Prostate gland (tissue), 2 donors: ENCODE data around the gene SHD. TPM values are rescaled to one million over a fixed set of nuclear protein-coding genes. Genes with fewer than 3 reads are reported as not detected.

Experiments used
- DNase-seq: peaks from one replicate; pipeline ENCODE4 v3.0.0-alpha.2; 2019; ENCODE audit warnings: low spot score
- H3K27ac ChIP-seq, 2 donors: fragments of 200-600 bp; sonication (generic); 2 replicates each; pipeline ENCODE4 v1.5.1; 2017 to 2019
- H3K27me3 ChIP-seq: fragments of 200-600 bp; sonication (generic); replicated peaks from 2 replicates; pipeline ENCODE4 v1.5.1; 2019; ENCODE audit not compliant: insufficient read depth
- H3K36me3 ChIP-seq, 2 donors: fragments of 200-600 bp; sonication (generic); 1 replicate in 1 of 2; 2 replicates in 1 of 2; pipeline versions ENCODE4 v1.5.1 to v1.8.1; 2017 to 2019
- H3K4me1 ChIP-seq: fragments of 200-600 bp; sonication (generic); replicated peaks from 2 replicates; pipeline ENCODE4 v1.5.1; 2019
- H3K4me3 ChIP-seq, 2 donors: fragments of 200-600 bp; sonication (generic); 2 replicates each; pipeline ENCODE4 v1.5.1; 2017 to 2019
- H3K9me3 ChIP-seq: fragments of 200-600 bp; sonication (generic); 2 replicates; pipeline ENCODE4 v1.5.1; 2017
- POLR2A ChIP-seq: fragments of 450-650 bp; IDR thresholded peaks from one replicate; pipeline ENCODE4 v1.6.1; 2016; ENCODE audit warnings: antibody characterized with exemption, mild to moderate bottlenecking
- POLR2AphosphoS5 ChIP-seq: sonication (generic); formaldehyde crosslinking; IDR thresholded peaks from one replicate; pipeline ENCODE4 v1.6.1; 2017; ENCODE audit warnings: antibody characterized with exemption
- WGBS: methylation state at CpG from one replicate; pipeline ENCODE4 v1.1.5; 2018; 5-methylcytosine and 5-hydroxymethylcytosine counted together
- intact Hi-C: fragments of 100-400 bp; cut with DNase I; formaldehyde crosslinking; loops from one replicate; pipeline ENCODE4 v1.14.2; 2022
- total RNA-seq, 2 donors: library from RNA; depleted of rRNA; stranded (reverse); fragments of >200 nt; gene quantifications; one replicate each; pipeline ENCODE4 v1.1.0, GENCODE V29; 2016
- TF ChIP-seq, protein P1 (sequence below), 4 experiments: fragments of 200-600 bp in 2 of 4; fragments of 450-650 bp in 2 of 4; sonication (generic) in 2 of 4; IDR thresholded peaks; 1 replicate in 3 of 4; 2 replicates in 1 of 4; pipeline ENCODE4 v1.5.1; 2016 to 2019; ENCODE audit warnings: antibody characterized with exemption in 4 of 4, mild to moderate bottlenecking in 2 of 4, moderate library complexity in 2 of 4

The SHD gene
- total RNA-seq, 2 donors from 2014 or later, result 0.62 to 18.0 TPM

- Histone ChIP-seq H3K27ac (no peak overlapping the region), H3K4me3 (no peak overlapping the region), H3K9me3 (no peaks in the 10 kb centered on the region), H3K27me3 (no peaks in the 10 kb centered on the region), H3K36me3 (no peaks in the 10 kb centered on the region), H3K4me1 (no peaks in the 10 kb centered on the region)
- no peak for TF ChIP-seq POLR2AphosphoS5
- TF ChIP-seq, protein P1, sequence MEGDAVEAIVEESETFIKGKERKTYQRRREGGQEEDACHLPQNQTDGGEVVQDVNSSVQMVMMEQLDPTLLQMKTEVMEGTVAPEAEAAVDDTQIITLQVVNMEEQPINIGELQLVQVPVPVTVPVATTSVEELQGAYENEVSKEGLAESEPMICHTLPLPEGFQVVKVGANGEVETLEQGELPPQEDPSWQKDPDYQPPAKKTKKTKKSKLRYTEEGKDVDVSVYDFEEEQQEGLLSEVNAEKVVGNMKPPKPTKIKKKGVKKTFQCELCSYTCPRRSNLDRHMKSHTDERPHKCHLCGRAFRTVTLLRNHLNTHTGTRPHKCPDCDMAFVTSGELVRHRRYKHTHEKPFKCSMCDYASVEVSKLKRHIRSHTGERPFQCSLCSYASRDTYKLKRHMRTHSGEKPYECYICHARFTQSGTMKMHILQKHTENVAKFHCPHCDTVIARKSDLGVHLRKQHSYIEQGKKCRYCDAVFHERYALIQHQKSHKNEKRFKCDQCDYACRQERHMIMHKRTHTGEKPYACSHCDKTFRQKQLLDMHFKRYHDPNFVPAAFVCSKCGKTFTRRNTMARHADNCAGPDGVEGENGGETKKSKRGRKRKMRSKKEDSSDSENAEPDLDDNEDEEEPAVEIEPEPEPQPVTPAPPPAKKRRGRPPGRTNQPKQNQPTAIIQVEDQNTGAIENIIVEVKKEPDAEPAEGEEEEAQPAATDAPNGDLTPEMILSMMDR (IDR thresholded peaks at IDR 0.05), result no peak
- no peak for TF ChIP-seq POLR2A
- intact Hi-C loops, result no loop called here
- DNase-seq, result no peak
- WGBS, result 92% methylated on average over 7 of the region's 7 CpGs
Observed at GRCh38 chr19:4318460-4318859, 39.4 kb downstream of the SHD start.

DNA sequence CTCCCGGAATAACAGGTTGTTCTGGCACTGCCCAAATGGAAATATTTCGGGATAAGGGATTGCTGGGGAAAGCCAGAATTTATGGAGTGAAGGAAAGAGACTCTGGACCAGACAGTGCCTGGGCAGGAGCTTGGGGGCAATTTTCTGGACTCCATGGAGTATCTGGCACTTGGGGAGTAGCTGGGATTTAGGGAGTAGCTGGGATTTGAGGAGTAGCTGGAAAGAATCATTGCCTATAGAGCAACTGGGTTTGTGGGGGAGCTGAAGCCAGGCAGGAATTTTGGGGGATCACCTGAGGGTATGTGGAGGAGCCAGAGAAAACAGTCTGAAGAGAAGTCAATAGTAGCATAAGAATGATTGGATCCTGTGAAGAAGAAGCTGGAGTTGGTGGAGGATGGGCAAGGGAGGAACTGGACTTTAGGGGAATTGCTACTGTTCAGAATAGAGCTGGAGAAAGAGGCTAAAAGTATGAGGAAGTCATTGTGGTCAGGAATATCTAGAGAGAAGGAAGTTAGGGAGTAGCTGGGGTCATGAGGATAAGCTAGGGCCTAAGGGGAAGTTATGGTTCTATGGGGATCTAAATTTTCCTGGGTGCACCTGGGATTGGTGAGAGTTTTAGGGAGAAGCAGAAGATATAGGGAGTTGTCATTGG is 40.1 kb downstream of the SHD start:
- H3K4me3 ChIP-seq, result no peak overlapping the region
- H3K27ac ChIP-seq, result no peak overlapping the region
- H3K36me3 ChIP-seq, result no peaks in the 10 kb centered on the region
- H3K27me3 ChIP-seq, result no peaks in the 10 kb centered on the region
- no peak for DNase-seq
- TF ChIP-seq, protein P1 (IDR thresholded peaks at IDR 0.05), result no peak
- no peak for TF ChIP-seq POLR2AphosphoS5
- no peaks in the 10 kb centered on the region for H3K4me1 ChIP-seq
- WGBS, result 98% methylated on average over 2 of the region's 2 CpGs
- intact Hi-C loops, result no loop called here
- H3K9me3 ChIP-seq, result no peaks in the 10 kb centered on the region

GRCh38 chr19:4320419-4320818 is 41.4 kb downstream of the SHD start:
- H3K4me3 ChIP-seq, result no peak overlapping the region
- H3K4me1 ChIP-seq, result no peaks in the 10 kb centered on the region
- H3K36me3 ChIP-seq, result no peaks in the 10 kb centered on the region
- H3K27me3 ChIP-seq, result no peaks in the 10 kb centered on the region
- H3K9me3 ChIP-seq, result no peaks in the 10 kb centered on the region
- no peak overlapping the region for H3K27ac ChIP-seq
- TF ChIP-seq, protein P1 (IDR thresholded peaks at IDR 0.05), result no peak
- TF ChIP-seq POLR2A, result no peak
- TF ChIP-seq POLR2AphosphoS5, result no peak
- intact Hi-C loops, result no loop called here
- WGBS, result 96% methylated on average over 2 of the region's 2 CpGs
- no peak for DNase-seq

DNA sequence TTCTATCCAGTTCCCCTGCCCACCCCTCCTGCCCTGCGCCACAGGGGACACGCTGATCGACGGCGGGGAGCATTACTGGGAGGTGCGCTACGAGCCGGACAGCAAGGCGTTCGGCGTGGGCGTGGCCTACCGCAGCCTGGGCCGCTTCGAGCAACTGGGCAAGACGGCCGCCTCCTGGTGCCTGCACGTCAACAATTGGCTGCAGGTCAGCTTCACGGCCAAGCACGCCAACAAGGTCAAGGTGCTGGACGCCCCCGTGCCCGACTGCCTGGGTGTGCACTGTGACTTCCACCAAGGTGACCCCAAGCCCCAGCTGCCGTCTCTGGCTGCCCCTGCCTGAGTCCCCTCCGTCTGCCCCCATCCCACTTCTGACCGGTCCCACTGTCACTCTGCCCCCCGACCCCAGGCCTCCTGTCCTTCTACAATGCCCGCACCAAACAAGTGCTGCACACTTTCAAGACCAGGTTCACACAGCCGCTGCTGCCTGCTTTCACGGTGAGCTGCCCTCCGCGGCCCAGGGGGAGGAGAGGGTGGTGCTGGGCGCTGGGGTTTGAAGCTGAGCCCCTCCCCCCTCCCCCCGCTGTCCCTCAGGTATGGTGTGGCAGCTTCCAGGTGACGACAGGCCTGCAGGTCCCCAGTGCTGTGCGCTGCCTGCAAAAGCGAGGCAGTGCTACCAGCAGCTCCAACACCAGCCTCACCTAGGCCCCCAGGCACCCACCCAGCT is 44.0 kb downstream of the SHD start:
- Histone ChIP-seq H3K27ac (no peak overlapping the region), H3K36me3 (no peaks in the 10 kb centered on the region), H3K27me3 (no peaks in the 10 kb centered on the region), H3K4me3 (no peak overlapping the region), H3K4me1 (no peaks in the 10 kb centered on the region), H3K9me3 (no peaks in the 10 kb centered on the region)
- WGBS, result 71% methylated on average over 37 of the region's 37 CpGs
- no peak for TF ChIP-seq POLR2A
- no peak for TF ChIP-seq POLR2AphosphoS5
- TF ChIP-seq, protein P1 (IDR thresholded peaks at IDR 0.05), result no peak
- no peak for DNase-seq
- intact Hi-C loops, result no loop called here

GRCh38 chr19:4323692-4324091 is 44.6 kb downstream of the SHD start:
- no peaks in the 10 kb centered on the region for H3K9me3 ChIP-seq
- no peak overlapping the region for H3K27ac ChIP-seq
- WGBS, result 98% methylated on average over 7 of the region's 9 CpGs
- intact Hi-C loops, result no loop called here
- H3K27me3 ChIP-seq, result no peaks in the 10 kb centered on the region
- no peak overlapping the region for H3K4me3 ChIP-seq
- TF ChIP-seq POLR2AphosphoS5 (no peak), POLR2A (no peak)
- TF ChIP-seq, protein P1 (IDR thresholded peaks at IDR 0.05), result no peak
- no peaks in the 10 kb centered on the region for H3K36me3 ChIP-seq
- DNase-seq, result no peak
- H3K4me1 ChIP-seq, result no peaks in the 10 kb centered on the region
